ENCODE data around the gene SKIC8.

The SKIC8 gene

DNA sequence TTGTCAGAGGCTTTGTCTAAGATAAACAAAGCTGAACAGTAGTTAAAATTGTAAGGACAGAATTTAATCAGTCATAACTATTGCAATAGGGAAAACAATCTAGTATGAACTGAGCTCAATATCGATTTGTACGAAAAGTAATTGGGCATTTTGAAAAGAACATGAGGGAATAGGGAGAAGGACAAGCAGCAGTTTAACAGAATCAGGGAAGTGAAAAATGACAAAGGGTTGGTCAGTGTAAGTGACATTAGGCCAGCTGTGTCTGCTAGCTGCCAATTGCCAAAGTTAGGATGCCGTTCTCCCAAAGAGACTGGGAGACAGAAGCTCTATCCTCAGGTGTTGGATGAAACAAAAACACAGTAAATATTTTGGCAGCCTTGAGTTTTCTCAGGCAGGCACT lies 38.3 kb downstream of the SKIC8 start:
- H3K27me3 ChIP-seq (ENCODE audit: insufficient read depth, low read depth) = no peaks in the 10 kb centered on the region
- H3K79me2 ChIP-seq (ENCODE audit: insufficient read depth, low read depth) = no peaks in the 10 kb centered on the region
- no peaks in the 10 kb centered on the region for H4K20me1 ChIP-seq (ENCODE audit: insufficient read depth)
- no peak overlapping the region for H3K9ac ChIP-seq
- H3K4me3 ChIP-seq (IDR thresholded peaks at IDR 0.05; ENCODE audit: insufficient read depth, low read depth, low read length) = no peak overlapping the region
- H3K36me3 ChIP-seq (ENCODE audit: insufficient read depth) = no peaks in the 10 kb centered on the region
- TF ChIP-seq, protein P1, sequence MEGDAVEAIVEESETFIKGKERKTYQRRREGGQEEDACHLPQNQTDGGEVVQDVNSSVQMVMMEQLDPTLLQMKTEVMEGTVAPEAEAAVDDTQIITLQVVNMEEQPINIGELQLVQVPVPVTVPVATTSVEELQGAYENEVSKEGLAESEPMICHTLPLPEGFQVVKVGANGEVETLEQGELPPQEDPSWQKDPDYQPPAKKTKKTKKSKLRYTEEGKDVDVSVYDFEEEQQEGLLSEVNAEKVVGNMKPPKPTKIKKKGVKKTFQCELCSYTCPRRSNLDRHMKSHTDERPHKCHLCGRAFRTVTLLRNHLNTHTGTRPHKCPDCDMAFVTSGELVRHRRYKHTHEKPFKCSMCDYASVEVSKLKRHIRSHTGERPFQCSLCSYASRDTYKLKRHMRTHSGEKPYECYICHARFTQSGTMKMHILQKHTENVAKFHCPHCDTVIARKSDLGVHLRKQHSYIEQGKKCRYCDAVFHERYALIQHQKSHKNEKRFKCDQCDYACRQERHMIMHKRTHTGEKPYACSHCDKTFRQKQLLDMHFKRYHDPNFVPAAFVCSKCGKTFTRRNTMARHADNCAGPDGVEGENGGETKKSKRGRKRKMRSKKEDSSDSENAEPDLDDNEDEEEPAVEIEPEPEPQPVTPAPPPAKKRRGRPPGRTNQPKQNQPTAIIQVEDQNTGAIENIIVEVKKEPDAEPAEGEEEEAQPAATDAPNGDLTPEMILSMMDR (conservative IDR thresholded peaks at IDR 0.05; ENCODE audit: low read depth, low read length) = no peak
- H3K4me2 ChIP-seq = no peak overlapping the region
- no peak overlapping the region for H2AFZ ChIP-seq (ENCODE audit: low read depth)
- no peaks in the 10 kb centered on the region for H3K4me1 ChIP-seq (ENCODE audit: low read depth, poor library complexity, severe bottlenecking)
- no peak overlapping the region for H3K27ac ChIP-seq

DNA sequence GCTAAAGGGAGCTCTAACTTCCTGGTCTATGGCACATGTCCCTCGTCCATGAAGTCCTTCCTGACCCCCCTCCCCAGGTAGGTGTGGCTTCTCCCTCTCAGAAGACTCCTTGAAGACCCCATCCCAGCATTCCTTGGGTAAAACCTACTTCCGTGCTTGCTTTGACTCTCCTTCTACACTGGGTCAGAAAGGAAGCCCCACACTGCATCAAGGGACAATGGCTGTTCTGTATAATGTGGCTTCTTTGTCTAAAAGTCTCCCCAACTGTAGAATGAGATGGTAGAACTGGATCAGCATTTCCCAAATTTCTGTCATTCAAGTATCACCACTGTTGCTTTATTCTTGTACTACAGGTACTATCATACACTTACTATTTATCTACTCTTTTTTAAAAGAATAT lies 38.9 kb downstream of the SKIC8 start:
- Histone ChIP-seq H4K20me1 (ENCODE audit: insufficient read depth) (no peaks in the 10 kb centered on the region), H3K4me2 (no peak overlapping the region), H3K9ac (no peak overlapping the region), H3K36me3 (ENCODE audit: insufficient read depth) (no peaks in the 10 kb centered on the region), H3K4me3 (IDR thresholded peaks at IDR 0.05; ENCODE audit: insufficient read depth, low read depth, low read length) (no peak overlapping the region), H3K4me1 (ENCODE audit: low read depth, poor library complexity, severe bottlenecking) (no peaks in the 10 kb centered on the region), H3K27me3 (ENCODE audit: insufficient read depth, low read depth) (no peaks in the 10 kb centered on the region), H3K79me2 (ENCODE audit: insufficient read depth, low read depth) (no peaks in the 10 kb centered on the region), H3K27ac (no peak overlapping the region), H2AFZ (ENCODE audit: low read depth) (no peak overlapping the region)
- TF ChIP-seq, protein P1 (conservative IDR thresholded peaks at IDR 0.05; ENCODE audit: low read depth, low read length) = no peak

DNA sequence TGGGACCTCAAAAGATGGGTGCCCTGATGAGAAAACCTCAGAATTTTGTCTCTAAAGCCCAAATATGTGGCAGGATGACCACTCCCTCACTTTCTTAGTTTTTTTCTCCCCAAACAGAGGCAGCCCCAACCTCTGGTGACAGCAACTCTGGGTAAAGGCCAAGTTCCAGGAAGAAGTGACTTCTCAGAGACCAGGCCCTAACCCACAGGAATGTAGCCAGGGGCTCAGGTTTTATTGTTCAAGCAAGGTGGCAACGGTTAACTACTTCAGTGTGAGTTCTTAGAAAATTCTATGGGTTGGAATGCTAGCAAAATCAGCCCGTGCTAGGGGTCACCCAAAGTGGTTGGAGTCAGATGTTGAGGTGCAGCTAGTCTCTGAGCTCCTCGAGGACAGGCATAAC lies 40.2 kb downstream of the SKIC8 start:
- Histone ChIP-seq H3K4me3 (IDR thresholded peaks at IDR 0.05; ENCODE audit: insufficient read depth, low read depth, low read length) (no peak overlapping the region), H3K79me2 (ENCODE audit: insufficient read depth, low read depth) (no peaks in the 10 kb centered on the region), H2AFZ (ENCODE audit: low read depth) (no peak overlapping the region), H4K20me1 (ENCODE audit: insufficient read depth) (no peaks in the 10 kb centered on the region), H3K4me1 (ENCODE audit: low read depth, poor library complexity, severe bottlenecking) (no peaks in the 10 kb centered on the region), H3K27ac (no peak overlapping the region), H3K9ac (no peak overlapping the region), H3K27me3 (ENCODE audit: insufficient read depth, low read depth) (no peaks in the 10 kb centered on the region), H3K4me2 (no peak overlapping the region), H3K36me3 (ENCODE audit: insufficient read depth) (no peaks in the 10 kb centered on the region)
- TF ChIP-seq, protein P1 (conservative IDR thresholded peaks at IDR 0.05; ENCODE audit: low read depth, low read length) = no peak

DNA sequence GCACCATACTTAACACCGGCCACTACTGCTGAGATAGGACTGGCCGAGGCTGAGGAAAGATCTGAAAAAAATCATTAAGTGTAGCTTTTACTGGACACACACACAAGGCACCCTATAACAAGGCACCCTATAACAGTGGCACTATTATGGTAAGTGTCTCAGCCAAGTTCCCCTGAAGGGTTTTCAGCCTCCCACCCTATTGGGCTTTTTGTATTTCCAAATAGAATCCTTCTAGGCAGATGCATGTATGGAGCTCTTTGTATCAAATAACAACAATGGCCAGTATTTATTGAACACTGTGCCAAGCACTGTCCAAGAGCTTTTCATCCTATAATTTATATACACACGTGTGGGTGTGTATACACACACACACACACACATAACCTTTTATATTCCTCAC lies 41.7 kb downstream of the SKIC8 start:
- no peaks in the 10 kb centered on the region for H3K4me1 ChIP-seq (ENCODE audit: low read depth, poor library complexity, severe bottlenecking)

More for the DNA sequence above, 41.7 kb downstream of the SKIC8 start:
- no peaks in the 10 kb centered on the region for H3K36me3 ChIP-seq (ENCODE audit: insufficient read depth)
- no peaks in the 10 kb centered on the region for H3K27me3 ChIP-seq (ENCODE audit: insufficient read depth, low read depth)
- H3K9ac ChIP-seq = no peak overlapping the region
- H3K4me3 ChIP-seq (IDR thresholded peaks at IDR 0.05; ENCODE audit: insufficient read depth, low read depth, low read length) = no peak overlapping the region
- H3K27ac ChIP-seq = no peak overlapping the region
- no peak overlapping the region for H3K4me2 ChIP-seq
- no peaks in the 10 kb centered on the region for H3K79me2 ChIP-seq (ENCODE audit: insufficient read depth, low read depth)
- H2AFZ ChIP-seq (ENCODE audit: low read depth) = no peak overlapping the region
- H4K20me1 ChIP-seq (ENCODE audit: insufficient read depth) = no peaks in the 10 kb centered on the region
- TF ChIP-seq, protein P1 (conservative IDR thresholded peaks at IDR 0.05; ENCODE audit: low read depth, low read length) = no peak

Data from KMS-11 (cell line).